ENCODE results near the gene SMC5. TPM values are rescaled to one million over a fixed set of nuclear protein-coding genes. Genes with fewer than 3 reads are reported as not detected.

Gene SMC5
- total and polyA plus RNA-seq, 4 donors, result 5.6 to 70.8 (median 10.3) TPM

- no peak overlapping the region for H3K4me3 ChIP-seq (ENCODE audit: low read depth in 1 of 3, low read length in 3 of 3)
- H3K27ac ChIP-seq (ENCODE audit: low read depth in 1 of 2, low read length in 2 of 2), result no peak overlapping the region
- no peaks in the 10 kb centered on the region for H3K27me3 ChIP-seq (ENCODE audit: control insufficient read depth in 4 of 4, insufficient read depth in 4 of 4, low read length in 3 of 4)
- DNase-seq (ENCODE audit: low spot score), result no peak
- 99% methylated on average over 1 of the region's 1 CpG for WGBS
- no peaks in the 10 kb centered on the region for H3K4me1 ChIP-seq (ENCODE audit: control insufficient read depth in 4 of 4, insufficient read depth in 4 of 4, low read length in 3 of 4)
- H3K9ac ChIP-seq (ENCODE audit: low read depth in 1 of 2, low read length in 2 of 2), result no peak overlapping the region
- peaks cover 0 to 10% (median 5%) of the 10 kb centered on the region in 4 donors for H3K36me3 ChIP-seq (ENCODE audit: control insufficient read depth in 4 of 4, insufficient read depth in 3 of 4, low read depth in 1 of 4, low read length in 3 of 4)
- H3K9me3 ChIP-seq (ENCODE audit: control insufficient read depth in 4 of 4, low read length in 3 of 4), result no peaks in the 10 kb centered on the region
- TF ChIP-seq HNF4G (IDR thresholded peaks at IDR 0.05), result no peak
- TF ChIP-seq ATF3 (IDR thresholded peaks at IDR 0.05), result no peak
- no peak for TF ChIP-seq TAF1 (conservative IDR thresholded peaks at IDR 0.05)
- TF ChIP-seq FOXA1 (IDR thresholded peaks at IDR 0.05), result no peak
- TF ChIP-seq FOXA2 (IDR thresholded peaks at IDR 0.05), result no peak
- no peak for TF ChIP-seq ZBTB33 (IDR thresholded peaks at IDR 0.05)
- no peak for TF ChIP-seq RAD21 (IDR thresholded peaks at IDR 0.05)
- no peak for TF ChIP-seq GABPA (IDR thresholded peaks at IDR 0.05 in 1 of 2, conservative IDR thresholded peaks at IDR 0.05 in 1 of 2)
- TF ChIP-seq SP1 (IDR thresholded peaks at IDR 0.05), result no peak
- TF ChIP-seq RXRA (IDR thresholded peaks at IDR 0.05), result no peak
- no peak for TF ChIP-seq CTCF (IDR thresholded peaks at IDR 0.05; ENCODE audit: low read depth, low read length, missing input control)
- TF ChIP-seq EGR1 (IDR thresholded peaks at IDR 0.05; ENCODE audit: low read depth in 2 of 2), result no peak
- TF ChIP-seq YY1 (IDR thresholded peaks at IDR 0.05), result no peak
- no peak for TF ChIP-seq NR2F2 (IDR thresholded peaks at IDR 0.05)
- TF ChIP-seq JUND (IDR thresholded peaks at IDR 0.05), result no peak
- TF ChIP-seq HNF4A (conservative IDR thresholded peaks at IDR 0.05), result no peak
- no peak for TF ChIP-seq REST (IDR thresholded peaks at IDR 0.05)
- TF ChIP-seq MAX (IDR thresholded peaks at IDR 0.05), result no peak
Observed at GRCh38 chr9:70291446-70291845, 32.7 kb downstream of the SMC5 start.

All from liver (tissue), 9 donors.